ENCODE data around the gene ADIPOR1.
"Not testable (repeated sequence)": the region's sequence is repeated elsewhere in the genome, so short reads cannot be mapped to it uniquely, and the experiment has no call there.

Gene ADIPOR1

DNA sequence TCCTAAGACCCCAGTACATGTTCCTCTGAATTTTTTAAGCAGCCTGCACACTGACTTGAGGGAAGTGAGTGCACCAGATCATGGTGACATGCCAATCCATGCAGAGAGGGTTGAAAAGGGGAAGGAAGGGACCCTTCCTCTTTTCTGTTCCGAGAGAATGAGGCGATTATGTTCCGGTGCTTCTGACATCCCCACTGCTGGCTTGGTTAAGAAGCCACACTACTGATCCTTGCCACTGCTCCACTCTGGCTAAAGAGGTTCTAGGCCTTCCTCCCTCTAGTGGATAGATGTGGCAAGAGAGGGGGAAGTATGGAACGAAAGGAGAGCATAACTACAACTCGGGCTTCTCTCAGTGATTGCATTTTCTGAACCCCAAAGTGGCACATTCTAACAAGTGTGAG lies 10.8 kb upstream of the ADIPOR1 start:
- DNase-seq: no peak

DNA sequence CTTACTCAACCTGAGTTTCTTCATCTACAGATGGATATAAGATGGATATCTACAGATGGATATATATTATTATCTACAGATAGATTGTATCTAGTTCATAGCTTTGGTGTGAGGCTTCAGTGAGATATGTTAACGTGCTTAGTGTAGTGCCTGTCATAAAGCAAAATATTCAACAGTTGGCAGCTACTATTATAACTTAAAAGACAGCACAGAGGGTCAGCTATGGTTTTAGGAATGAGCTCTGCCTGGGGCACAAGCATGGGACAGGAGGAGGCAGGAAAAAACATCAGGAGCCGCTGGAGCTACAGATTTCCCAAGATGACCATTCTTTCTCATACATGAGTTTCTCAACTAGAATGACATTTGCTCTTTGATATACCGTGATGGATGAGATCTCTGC lies 10.2 kb upstream of the ADIPOR1 start:
- DNase-seq: no peak

DNA sequence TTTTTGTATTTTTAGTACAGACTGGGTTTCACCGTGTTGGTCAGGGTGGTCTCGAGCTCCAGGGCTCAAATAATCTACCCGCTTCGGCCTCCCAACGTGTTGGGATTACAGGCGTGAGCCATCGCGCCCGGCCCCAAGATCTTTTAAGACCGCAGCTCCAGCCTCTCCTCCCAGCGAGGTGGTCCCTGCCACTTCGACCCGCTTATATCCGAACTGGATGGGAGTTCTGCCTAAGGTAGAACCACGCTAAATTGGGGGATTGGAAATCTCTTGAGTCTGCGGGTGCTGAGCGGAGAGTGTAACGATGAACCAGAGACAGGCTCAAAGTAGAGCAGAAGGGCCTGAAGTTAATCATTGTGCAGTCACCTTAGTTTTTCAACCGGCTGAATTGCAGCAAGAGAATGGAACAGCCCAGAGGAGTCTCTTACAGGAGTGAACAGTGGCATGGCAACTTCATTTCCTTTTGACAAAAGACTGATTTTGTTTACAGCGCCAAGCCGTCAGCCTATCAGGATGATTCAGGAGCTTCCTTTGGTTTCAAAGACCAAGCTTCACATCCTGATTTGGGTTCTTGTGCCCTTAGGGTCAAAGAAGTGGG lies 9.7 kb upstream of the ADIPOR1 start:
- DNase-seq: no peak

DNA sequence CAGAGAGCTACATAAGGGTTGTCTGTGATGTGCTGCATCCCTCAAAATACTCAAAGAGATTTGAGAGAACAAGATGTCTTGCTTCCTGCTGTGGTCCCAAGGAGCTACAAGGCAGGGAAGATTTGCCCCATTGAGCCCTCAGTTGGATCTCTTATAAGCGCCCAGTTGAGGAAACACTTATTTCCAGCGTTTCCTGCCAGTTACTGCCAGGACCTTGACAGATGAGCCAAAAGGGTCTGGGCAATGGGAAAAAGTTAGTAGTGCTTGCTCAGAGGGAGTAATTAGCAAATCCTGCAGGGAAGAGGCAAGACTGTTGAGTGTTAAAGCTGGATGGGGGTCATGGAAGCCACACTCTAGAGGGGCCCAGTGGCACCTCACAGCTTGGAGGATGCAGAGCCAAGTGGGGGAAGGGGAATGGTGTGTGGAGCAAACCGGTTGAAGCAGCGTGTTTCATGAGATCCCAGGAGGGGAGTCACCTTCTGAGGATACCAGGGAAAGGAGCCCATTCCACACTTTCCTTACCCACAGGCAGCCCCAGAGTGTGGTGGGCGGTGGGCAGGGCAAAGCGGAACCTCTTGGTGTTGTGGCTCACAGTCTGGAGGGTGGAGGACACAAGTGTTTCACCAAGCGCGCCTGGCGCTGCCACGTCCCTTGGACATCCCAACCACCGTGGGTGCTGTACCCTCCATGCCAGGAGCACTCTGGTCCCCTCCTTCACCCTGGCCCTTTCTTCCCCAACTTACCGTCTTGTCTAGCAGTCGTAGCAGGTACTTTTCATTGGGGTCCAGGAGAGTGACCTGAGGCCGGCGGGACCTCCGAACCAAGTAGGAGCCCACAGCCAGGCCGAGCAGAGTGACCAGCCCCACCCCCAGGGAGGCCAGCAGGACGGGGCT lies 8.1 kb upstream of the ADIPOR1 start:
- DNase-seq: no peak

DNA sequence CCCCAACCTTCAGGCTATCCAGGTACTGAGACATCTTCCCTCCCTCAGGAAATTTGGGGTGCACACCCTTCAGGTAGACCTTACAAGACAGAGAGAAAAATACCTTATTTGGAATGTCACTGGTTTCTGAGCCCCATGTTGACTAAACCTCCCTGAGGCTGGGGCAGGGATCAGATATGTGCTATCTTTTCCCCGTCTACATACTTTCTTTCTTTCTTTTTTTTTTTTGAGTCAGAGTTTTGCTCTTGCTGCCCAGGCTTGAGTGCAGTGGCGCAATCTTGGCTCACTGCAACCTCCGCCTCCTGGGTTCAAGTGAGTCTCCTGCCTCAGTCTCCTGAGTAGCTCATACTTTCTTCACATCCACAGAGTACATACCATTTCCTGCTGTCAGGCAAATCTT lies 7.3 kb upstream of the ADIPOR1 start:
- DNase-seq: no peak

DNA sequence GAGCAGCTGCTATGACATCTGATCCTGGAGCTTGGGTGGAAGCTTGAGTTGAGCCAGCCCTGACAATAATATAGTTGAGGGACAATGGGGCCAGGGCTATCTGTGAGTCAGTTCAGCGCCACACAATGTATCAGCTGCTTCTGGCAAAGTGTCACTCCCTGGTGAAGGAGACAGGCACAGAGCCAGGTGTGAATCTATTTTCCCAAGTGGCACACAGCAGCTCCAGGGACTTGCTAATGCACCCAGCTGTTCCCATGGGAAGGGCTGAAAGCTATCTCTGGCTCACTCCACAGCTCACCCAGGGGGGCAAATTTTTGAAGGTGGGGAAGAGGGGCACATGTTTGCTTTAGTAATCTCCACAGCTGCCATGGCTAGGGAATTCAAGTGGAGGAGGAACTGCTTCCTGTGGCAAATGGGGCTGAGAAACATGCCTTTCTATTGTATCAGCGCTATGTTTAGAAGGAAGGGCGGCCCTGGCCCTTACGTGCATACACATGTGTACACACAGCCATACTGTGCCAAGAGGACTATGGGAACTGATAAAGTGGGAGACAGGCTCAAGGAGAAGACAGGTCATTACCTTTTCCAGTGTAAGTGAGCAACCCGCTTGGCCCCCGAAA lies 6.8 kb upstream of the ADIPOR1 start:
- no peak for DNase-seq

DNA sequence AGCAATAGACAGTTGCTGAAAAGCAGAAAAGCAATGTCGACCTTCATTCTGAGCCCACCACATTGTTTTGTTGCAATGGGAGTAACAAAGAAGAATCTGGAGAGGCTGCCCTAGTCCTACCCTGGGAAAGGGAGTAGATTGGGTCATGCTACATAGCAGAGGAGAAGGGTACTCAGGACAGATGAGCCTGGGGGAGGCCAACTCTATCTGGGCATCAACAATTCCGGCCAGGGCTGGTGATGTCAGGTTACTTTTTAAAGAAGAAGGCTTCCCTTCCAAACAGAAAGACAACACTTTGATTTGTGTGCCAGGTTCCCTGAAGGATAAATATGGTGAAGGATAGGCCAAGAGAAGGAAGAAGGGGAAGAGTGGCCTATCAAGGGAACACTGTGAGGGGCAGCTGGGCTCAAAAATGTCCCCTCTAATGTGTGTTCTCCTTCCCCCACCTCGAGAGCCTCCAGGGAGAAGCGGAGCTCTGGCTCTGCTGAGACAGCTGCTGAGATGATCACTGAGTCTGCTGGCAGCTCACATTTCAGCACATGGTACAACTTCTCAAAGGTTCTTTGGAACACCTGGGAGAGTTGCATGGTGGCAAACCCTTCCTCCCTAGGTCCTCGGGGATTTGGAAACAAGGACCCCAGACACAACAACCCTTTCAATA lies 3.2 kb upstream of the ADIPOR1 start:
- no peak for DNase-seq

DNA sequence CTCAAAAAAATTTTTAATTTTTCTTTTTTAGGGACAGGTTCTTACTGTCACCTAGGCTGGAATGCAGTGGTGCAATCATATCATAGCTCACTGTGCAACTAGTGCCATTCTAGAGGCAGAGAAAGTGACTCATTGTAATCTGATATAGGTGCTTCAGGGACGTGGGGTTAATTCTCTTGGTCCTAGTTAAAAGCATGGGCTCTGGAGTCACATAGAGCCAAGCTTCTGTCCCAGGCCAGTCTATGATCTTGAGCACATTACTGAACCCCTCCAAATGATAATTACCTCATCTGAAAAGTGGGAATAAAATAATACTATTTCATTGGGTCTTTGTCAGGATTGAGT lies 1.1 kb upstream of the ADIPOR1 start:
- no peak for DNase-seq

DNA sequence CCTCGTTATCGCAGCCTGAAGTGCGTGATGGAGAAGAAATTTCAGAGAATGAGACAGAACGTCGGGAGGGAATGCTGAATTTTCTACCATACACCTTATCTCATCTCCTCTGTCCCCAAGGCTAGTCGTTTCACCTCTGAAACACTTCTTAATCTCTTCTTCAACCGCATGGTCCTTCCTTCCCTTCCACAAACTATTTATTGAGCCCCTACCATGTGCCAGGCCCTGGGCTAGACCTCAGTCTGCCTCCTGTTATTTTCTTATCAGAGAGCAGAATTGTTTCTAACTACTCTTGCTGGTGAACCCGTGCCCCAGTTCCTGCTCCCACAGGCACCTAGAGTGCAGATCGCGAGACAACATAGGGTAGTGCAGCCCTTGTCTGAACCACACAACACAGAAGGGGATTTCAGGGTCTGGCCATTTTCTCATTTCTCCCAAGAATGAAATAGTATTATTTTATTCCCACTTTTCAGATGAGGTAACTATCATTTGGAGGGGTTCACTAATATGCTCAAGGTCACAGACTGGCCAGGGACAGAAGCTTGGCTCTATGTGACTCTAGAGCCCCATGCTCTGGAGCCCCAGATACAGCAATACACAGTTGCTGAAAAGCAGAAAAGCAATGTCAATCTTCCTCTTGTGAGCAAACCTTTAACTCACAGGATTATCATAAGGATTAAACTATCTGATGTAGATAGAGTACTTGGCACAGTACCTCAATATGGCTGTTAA lies 598 bp upstream of the ADIPOR1 start:
- no peak for DNase-seq

DNA sequence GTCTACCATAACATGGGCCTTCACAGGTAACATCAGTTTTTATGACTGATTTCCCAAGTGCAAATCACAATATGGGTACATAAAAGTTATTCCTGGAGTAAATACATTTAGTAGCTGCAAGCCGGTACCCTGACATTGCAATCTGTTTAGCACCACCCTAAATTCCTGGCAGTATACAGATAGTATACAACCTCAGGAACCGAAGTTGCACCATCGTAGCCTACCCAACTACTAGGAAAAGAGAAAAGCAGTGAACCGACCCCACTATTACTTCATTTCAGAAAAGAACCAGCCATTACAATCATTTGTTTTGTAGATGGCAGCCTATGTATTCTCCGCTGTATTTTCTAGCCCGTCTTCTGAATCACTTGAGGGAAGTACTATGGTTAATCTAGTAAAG lies 1.1 kb downstream of the ADIPOR1 start:
- no peak for DNase-seq

DNA sequence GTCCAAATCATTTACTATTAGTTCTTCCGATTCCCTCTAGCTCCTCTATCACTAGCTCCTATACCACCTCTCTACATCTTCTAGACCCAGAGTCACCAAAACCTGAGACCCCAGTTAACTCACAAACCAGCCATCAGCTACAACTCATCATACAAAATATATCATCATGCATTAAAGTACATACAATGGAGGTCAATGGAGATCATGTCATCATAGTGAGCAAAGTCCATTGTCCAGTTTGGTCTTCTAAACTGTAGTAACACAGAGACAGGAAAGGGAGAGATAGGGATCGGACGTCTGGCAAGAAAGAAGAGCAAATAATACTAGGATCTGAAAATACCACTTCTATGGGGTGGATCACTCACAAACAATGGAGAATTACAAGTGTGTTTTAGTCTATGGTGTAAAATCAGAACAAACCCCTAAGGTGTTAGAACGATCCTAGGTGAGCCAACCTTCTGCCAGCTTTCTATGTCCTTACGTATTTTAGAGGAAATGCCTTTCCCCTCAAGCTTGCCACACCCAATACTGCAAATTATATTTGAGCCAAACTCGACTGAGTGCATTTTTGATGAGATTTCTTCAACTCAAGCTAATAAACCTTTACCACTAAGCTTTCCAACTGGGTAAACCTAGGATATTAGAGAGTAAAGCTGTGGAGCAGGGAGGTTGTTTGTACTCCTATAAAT lies 3.9 kb downstream of the ADIPOR1 start:
- DNase-seq: no peak

DNA sequence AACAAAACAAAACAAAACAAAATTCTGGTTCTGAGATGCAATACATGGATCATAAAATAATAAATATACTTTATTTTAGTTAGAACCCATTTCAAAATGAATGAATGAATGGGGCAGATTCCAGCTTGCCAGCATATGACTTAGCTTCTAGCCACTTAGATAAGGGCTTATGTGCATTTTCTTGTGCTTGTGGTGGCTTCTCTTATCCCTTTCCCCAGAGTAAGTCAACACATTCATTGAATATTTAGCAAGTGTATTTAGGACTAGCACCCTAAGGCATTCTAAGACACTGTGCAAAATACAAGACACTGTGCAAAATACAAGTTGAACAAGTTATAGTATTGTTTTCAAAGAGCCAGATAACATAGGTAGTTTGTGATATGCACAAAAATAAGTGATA lies 4.7 kb downstream of the ADIPOR1 start:
- DNase-seq: no peak

DNA sequence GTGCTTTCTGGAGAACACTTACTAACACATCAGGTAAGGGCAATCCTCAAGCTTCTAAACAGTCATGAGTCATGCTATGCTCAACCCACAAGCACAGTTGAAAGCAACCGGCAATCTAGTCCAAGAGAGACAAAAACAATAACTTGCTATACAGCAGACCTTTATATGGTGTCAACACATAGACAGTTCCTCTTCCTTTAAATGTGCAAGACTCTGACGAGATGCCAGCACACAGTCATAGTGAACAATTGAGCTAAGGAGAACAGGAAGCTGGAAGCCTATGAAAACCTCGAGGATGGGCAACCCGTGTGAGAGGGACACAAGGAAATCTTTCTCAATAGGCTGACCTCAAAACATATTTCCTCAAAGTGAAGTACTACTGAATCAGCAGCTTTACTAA lies 5.3 kb downstream of the ADIPOR1 start:
- no peak for DNase-seq

DNA sequence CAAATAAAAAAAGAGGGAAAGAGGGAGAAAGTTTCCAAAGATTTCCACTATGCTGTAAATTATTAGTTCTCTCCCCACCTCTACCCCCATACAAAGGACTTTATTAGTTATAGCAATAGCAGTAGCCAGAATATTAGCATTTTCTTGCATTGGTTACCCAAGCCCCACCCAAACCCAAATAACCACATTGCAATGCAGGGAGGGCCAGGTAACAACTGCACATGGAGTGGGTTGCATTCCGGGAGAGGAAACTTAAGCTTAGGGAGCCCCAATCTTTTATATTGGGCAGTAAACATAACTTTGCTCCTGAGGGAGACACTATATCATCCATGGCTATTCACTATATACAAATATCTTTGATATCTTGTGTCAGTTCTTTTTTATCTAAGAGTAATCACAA lies 6.0 kb downstream of the ADIPOR1 start:
- DNase-seq: no peak

DNA sequence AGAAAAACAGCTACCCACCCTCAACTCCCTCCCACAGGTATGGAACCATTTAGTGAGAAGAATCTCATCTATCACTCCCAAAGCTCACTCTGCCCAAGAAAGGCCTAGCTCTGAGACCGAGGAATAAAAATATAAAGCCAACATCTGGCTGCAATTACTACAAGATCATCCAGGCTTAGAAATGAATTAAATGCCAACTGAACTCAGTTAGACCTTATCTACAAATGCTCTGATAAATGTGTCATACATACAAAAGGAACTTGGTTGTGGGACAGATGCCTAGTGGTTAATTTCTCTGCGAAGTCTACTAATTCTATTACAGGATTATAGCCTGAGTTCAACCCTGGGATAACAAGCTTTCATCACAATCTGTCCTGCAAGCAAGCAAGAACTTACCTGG lies 6.7 kb downstream of the ADIPOR1 start:
- no peak for DNase-seq

DNA sequence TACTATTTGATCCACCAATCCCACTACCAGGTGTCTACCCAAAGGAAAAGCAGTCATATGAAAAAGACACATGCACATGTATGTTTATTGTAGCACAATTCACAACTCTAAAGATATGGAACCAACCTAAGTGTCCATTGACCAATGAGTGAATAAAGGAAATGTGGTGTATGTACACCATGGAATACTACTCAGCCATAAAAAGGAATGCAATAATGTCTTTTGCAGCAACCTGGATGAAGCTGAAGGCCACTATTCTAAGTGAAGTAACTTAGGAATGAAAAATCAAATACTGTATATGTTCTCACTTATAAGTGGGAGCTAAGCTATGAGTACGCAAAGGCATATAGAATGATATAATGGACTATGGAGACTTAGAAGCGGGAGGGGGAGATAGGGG lies 12.6 kb downstream of the ADIPOR1 start:
- DNase-seq: no peak

DNA sequence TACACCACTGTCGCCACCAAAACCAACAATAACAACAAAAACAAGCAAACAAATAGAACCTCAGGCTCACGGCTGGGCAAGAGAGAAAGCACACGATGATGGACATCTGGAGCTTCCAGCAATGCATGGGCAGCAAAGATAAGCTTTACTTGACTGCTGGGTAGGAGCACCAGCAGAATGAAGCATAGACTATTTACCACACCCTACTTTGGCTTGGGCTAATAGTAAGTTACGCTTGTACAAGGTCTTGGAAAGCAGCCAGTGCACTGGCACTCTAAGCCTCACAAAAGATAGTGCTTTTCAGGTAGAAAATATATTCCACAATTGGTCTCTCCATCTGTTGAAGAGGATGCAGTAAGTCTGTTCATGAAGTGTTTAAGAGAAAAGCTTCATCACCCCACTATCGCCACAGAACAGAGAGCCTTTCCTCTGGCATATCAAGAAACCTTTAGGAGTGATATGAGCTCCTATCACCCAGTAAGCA lies 13.6 kb downstream of the ADIPOR1 start:
- DNase-seq: no peak

DNA sequence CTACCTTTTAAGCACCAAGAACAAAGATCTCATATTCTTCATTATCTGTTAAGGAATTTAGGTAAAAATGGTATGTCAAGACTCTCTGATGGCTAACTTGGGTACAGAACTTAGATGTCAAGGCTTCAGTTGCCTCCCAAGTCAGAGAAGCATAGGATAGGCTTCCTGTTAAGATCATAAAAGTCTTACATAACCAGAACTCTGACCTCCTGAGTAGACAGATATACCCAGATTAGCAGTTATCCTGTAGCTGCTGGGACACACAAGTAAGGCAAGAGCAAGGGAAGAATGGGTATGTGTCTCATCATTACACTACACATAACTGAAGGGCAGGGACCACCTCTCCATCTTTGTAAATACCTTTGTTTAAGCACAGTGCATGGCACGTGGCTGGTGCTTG lies 15.7 kb downstream of the ADIPOR1 start:
- no peak for DNase-seq

DNA sequence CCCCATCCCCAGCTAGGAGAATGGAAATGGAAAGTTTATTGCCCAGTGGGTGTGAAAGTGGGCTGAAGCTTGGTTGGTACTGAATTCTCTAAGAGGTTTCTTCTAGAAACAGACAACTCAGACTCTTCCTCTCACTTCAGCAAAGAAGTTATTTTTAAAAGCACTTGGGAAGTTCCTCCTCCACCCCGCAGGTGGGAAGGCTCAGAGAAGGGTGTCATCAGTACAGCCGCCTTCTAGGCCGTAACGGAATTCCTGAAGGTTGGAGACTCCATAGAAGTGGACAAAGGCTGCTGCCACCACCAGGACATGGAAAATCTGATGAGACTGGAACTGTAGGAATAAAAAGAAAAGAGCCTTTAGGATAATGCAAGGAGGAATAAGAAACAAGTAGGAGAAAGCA lies 16.7 kb downstream of the ADIPOR1 start:
- DNase-seq: no peak

DNA sequence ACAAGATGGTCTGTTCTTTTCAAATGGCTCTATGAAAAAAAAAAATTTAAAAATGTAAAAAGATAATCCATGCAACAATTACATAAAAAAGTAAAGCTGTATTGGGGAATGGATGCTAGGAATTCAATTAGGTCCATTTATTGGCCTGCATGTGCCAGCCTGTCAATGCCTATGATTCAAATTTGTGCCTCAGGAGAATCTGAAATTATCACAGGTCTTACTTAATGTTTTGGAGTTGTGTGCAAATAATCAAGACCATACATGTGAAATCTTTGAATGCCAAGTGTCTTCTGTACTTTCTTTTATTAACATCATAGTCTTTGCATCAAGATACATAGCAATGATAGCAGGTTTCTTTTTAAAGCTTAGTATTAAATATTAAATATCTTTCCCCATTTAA lies 17.6 kb downstream of the ADIPOR1 start:
- no peak for DNase-seq

DNA sequence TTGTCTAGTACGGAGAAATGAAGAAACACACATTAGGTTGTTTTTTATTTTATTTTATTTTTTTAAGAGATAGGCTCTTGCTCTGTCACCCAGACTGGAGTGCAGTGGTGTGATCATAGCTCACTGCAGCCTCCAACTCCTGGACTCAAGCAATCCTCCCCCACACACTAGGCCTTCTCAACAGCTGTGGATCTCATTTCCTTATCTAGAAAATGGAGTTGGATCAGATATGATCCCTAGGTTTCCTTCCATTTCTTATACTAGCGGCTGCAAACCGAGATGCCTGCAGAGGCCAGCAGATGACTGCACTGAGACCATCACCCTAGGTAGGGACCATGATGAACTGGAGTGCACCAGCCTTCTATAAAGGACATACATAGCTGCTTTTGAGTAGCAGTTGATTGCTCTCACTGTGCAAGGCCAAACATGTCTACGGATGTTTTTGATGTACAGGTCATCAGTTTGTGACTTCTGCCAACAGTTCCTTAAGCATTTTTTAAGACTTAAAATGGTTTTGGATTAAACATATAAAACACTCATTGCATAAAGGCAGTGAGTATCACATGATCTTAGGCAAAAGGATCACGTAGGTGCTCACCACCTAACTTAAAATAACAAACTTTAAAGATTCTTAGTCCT lies 19.7 kb downstream of the ADIPOR1 start:
- DNase-seq: no peak

DNA sequence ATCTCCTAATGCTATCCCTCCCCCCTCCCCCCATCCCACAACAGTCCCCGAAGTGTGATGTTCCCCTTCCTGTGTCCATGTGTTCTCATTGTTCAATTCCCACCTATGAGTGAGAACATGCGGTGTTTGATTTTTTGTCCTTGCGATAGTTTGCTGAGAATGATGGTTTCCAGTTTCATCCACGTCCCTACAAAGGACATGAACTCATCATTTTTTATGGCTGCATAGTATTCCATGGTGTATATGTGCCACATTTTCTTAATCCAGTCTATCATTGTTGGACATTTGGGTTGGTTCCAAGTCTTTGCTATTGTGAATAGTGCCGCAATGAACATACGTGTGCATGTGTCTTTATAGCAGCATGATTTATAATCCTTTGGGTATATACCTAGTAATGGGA lies 21.7 kb downstream of the ADIPOR1 start:
- not testable (repeated sequence) for DNase-seq
